Vagina (tissue), 2 donors: ENCODE data around the gene MERTK.
"Not testable (repeated sequence)": the region's sequence is repeated elsewhere in the genome, so short reads cannot be mapped to it uniquely, and the experiment has no call there.

ENCODE experiments used
- POLR2A ChIP-seq, 2 donors: fragments of 450-650 bp; IDR thresholded peaks; one replicate each; pipeline ENCODE4 v1.6.1; 2017; ENCODE audit warnings: antibody characterized with exemption in 2 of 2, mild to moderate bottlenecking in 2 of 2, moderate library complexity in 2 of 2
- POLR2AphosphoS5 ChIP-seq, 2 donors: sonication (generic); formaldehyde crosslinking; IDR thresholded peaks; one replicate each; pipeline ENCODE4 v1.9.0; 2017; ENCODE audit warnings: antibody characterized with exemption in 2 of 2, mild to moderate bottlenecking in 2 of 2, low read depth in 1 of 2; ENCODE audit not compliant: insufficient read depth in 1 of 2
- TF ChIP-seq, protein P1 (sequence below), 3 experiments: fragments of 450-650 bp in 2 of 3; fragments of 200-600 bp in 1 of 3; sonication (generic) in 1 of 3; IDR thresholded peaks; one replicate each; pipeline ENCODE4 v1.5.1; 2017 to 2019; ENCODE audit warnings: antibody characterized with exemption in 3 of 3, mild to moderate bottlenecking in 2 of 3, moderate library complexity in 2 of 3

DNA sequence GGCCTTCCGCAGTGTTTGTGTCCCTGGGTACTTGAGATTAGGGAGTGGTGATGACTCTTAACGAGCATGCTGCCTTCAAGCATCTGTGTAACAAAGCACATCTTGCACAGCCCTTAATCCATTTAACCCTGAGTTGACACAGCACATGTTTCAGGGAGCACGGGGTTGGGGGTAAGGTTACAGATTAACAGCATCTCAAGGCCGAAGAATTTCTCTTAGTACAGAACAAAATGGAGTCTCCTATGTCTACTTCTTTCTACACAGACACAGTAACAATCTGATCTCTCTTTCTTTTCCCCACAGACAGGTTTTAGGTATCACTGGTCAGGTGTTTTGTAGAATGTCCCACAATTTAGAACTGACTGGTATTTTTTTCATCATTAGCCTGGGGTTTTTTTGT, 65.1 kb downstream of the MERTK start:
- TF ChIP-seq, protein P1, sequence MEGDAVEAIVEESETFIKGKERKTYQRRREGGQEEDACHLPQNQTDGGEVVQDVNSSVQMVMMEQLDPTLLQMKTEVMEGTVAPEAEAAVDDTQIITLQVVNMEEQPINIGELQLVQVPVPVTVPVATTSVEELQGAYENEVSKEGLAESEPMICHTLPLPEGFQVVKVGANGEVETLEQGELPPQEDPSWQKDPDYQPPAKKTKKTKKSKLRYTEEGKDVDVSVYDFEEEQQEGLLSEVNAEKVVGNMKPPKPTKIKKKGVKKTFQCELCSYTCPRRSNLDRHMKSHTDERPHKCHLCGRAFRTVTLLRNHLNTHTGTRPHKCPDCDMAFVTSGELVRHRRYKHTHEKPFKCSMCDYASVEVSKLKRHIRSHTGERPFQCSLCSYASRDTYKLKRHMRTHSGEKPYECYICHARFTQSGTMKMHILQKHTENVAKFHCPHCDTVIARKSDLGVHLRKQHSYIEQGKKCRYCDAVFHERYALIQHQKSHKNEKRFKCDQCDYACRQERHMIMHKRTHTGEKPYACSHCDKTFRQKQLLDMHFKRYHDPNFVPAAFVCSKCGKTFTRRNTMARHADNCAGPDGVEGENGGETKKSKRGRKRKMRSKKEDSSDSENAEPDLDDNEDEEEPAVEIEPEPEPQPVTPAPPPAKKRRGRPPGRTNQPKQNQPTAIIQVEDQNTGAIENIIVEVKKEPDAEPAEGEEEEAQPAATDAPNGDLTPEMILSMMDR (IDR thresholded peaks at IDR 0.05), result not testable (repeated sequence)
- not testable (repeated sequence) for TF ChIP-seq POLR2A (IDR thresholded peaks at IDR 0.05); POLR2AphosphoS5 (IDR thresholded peaks at IDR 0.05; ENCODE audit: insufficient read depth in 1 of 2, low read depth in 1 of 2)
